Naive thymus-derived CD8-positive, alpha-beta T cell (primary cell): ENCODE results near the gene MRI1. TPM values are rescaled to one million over a fixed set of nuclear protein-coding genes. Genes with fewer than 3 reads are reported as not detected.
A peak's percentile ranks its signal among the peaks of the same experiment; 100 is the strongest.
"Not testable (repeated sequence)": the region's sequence is repeated elsewhere in the genome, so short reads cannot be mapped to it uniquely, and the experiment has no call there.

Source experiments
- ATAC-seq, 2 donors: fragments of 150-1000 bp; cut with Tn5 transposase in 1 of 2; sonication (Bioruptor Pico), chemical (Tn5 transposase) in 1 of 2; 1 replicate in 1 of 2; 2 replicates in 1 of 2; pipeline ENCODE4 v1.10.0; 2021; ENCODE audit warnings: mild to moderate bottlenecking in 2 of 2, moderate library complexity in 2 of 2
- POLR2A ChIA-PET: fragments of 350-600 bp; sonication (Branson Sonifier 250); formaldehyde crosslinking; loops from one replicate; lab custom pipeline; 2021; ENCODE audit warnings: antibody characterized with exemption; lab: Charles Lee
- DNase-seq, 10 donors: peaks; one replicate each; pipeline versions ENCODE4 v3.0.0 to v3.0.0-alpha.2; 2020 to 2022
- H3K27ac Mint-ChIP-seq, 10 donors: one replicate each; pipeline ENCODE4 v1.8.0; 2020 to 2022; ENCODE audit warnings: mild to moderate bottlenecking in 10 of 10, mixed read lengths in 10 of 10, moderate library complexity in 4 of 10, inconsistent platforms in 1 of 10
- H3K27me3 Mint-ChIP-seq, 5 donors: one replicate each; pipeline ENCODE4 v1.8.0; 2021 to 2022; ENCODE audit warnings: mixed read lengths in 5 of 5
- H3K36me3 Mint-ChIP-seq, 3 donors: one replicate each; pipeline ENCODE4 v1.8.0; 2020 to 2022; ENCODE audit warnings: mixed read lengths in 3 of 3, mild to moderate bottlenecking in 2 of 3, inconsistent platforms in 1 of 3
- H3K4me1 Mint-ChIP-seq, 4 donors: one replicate each; pipeline ENCODE4 v1.8.0; 2021 to 2022; ENCODE audit warnings: mixed read lengths in 4 of 4
- H3K4me3 Mint-ChIP-seq, 10 donors: one replicate each; pipeline ENCODE4 v1.8.0; 2020 to 2022; ENCODE audit warnings: mild to moderate bottlenecking in 10 of 10, mixed read lengths in 10 of 10, moderate library complexity in 6 of 10, inconsistent platforms in 1 of 10
- H3K9me3 Mint-ChIP-seq, 9 donors: one replicate each; pipeline ENCODE4 v1.8.0; 2020 to 2022; ENCODE audit warnings: mixed read lengths in 9 of 9, mild to moderate bottlenecking in 3 of 9, inconsistent platforms in 1 of 9, moderate library complexity in 1 of 9
- polyA plus RNA-seq, 3 donors: library from polyadenylated mRNA; unstranded; fragments of 300-500 nt; fragmentation: Illumina TruSeq; gene quantifications; one replicate each; pipeline ENCODE4 v1.2.3, GENCODE V29; 2021
- total RNA-seq, 8 experiments: library from RNA in 2 of 8; stranded (reverse) in 2 of 8; gene quantifications; one replicate each; pipeline ENCODE4 v1.2.3 and lab custom pipeline; 2021 to 2026

Gene MRI1
- total and polyA plus RNA-seq, 5 experiments from 2014 or later = 6.4 to 85.1 (median 15.5) TPM

- POLR2A ChIA-PET = interaction anchor here (0.6 to 0.7 kb wide), 4 partner anchors 13 to 123 kb away, joined by 4 to 7 read pairs (median 4); no protein-coding TSS in a partner anchor
- peak overlapping the region in 2 of 10 donors; percentile 19 to 28 for H3K27ac Mint-ChIP-seq
- H3K27me3 Mint-ChIP-seq = no peaks in the 10 kb centered on the region
- H3K4me3 Mint-ChIP-seq = no peak overlapping the region
- H3K4me1 Mint-ChIP-seq = peaks cover 0 to 3% (median 2%) of the 10 kb centered on the region in 4 donors
- peaks cover 0 to 6% (median 3%) of the 10 kb centered on the region in 3 donors for H3K36me3 Mint-ChIP-seq
- ATAC-seq = no peak
- DNase-seq = no peak
- no peaks in the 10 kb centered on the region for H3K9me3 Mint-ChIP-seq
These were observed 22.4 kb upstream of the MRI1 start for GRCh38 chr19:13741893-13742292.

DNA sequence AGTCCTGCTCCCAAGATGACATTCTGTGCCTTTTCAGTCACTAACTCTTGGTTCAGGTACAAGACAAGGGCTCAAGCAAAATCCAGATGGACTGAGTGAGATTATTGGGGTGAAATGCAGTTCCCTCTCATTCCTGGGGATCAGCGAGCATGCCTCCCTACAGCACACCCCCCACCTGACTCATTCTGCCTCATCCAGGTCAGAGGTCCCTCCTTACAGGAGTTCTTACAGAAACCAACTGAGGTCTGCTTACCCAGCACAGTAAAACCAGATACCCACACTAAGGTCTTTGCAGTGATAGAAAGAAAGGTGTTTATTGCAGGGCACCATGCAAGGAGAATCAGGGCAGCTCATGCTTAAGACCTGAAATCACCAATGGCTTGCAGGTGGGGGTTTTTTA, 21.6 kb upstream of the MRI1 start:
- Mint-ChIP-seq H3K27ac (peak overlapping the region in 1 of 10 donors; percentile 66), H3K4me3 (no peak overlapping the region), H3K27me3 (no peaks in the 10 kb centered on the region)

GRCh38 chr19:13744174-13744573, 20.1 kb upstream of the MRI1 start:
- Mint-ChIP-seq H3K27me3 (no peaks in the 10 kb centered on the region), H3K4me1 (peaks cover 6 to 20% (median 14%) of the 10 kb centered on the region in 4 donors), H3K9me3 (no peaks in the 10 kb centered on the region), H3K27ac (no peak overlapping the region), H3K4me3 (no peak overlapping the region), H3K36me3 (peaks cover 0 to 3% (median 3%) of the 10 kb centered on the region in 3 donors)
- ATAC-seq = no peak
- POLR2A ChIA-PET = no interaction called here
- DNase-seq = no peak

More for the DNA sequence above, 21.6 kb upstream of the MRI1 start:
- ATAC-seq (no peak), DNase-seq (no peak)
- H3K4me1 Mint-ChIP-seq = peaks cover 0 to 9% (median 4%) of the 10 kb centered on the region in 4 donors
- POLR2A ChIA-PET = no interaction called here
- no peaks in the 10 kb centered on the region for H3K9me3 Mint-ChIP-seq
- H3K36me3 Mint-ChIP-seq = peaks cover 0 to 6% (median 3%) of the 10 kb centered on the region in 3 donors

GRCh38 chr19:13747098-13747453, 17.2 kb upstream of the MRI1 start:
- POLR2A ChIA-PET = interaction anchor here (0.6 to 2.2 kb wide), 12 partner anchors 8 to 1780 kb away, joined by 3 to 29 read pairs (median 6); partner anchors contain the start of genes C19orf53, MRI1 and RFX1
- DNase-seq = no peak
- no peak for ATAC-seq
- H3K36me3 Mint-ChIP-seq = peaks cover 0 to 10% (median 0%) of the 10 kb centered on the region in 3 donors
- peak overlapping the region; percentile 86 to 92 (median 90) for H3K4me3 Mint-ChIP-seq
- peak overlapping the region; percentile 39 to 98 (median 94) for H3K27ac Mint-ChIP-seq
- H3K27me3 Mint-ChIP-seq = no peaks in the 10 kb centered on the region
- H3K9me3 Mint-ChIP-seq = no peaks in the 10 kb centered on the region
- H3K4me1 Mint-ChIP-seq = peaks cover 13 to 42% (median 30%) of the 10 kb centered on the region in 4 donors

GRCh38 chr19:13748169-13748828, 16.0 kb upstream of the MRI1 start:
- H3K4me1 Mint-ChIP-seq = peaks cover 10 to 44% (median 30%) of the 10 kb centered on the region in 4 donors
- ATAC-seq = peak; percentile 13 to 28
- H3K9me3 Mint-ChIP-seq = no peaks in the 10 kb centered on the region
- peaks cover 0 to 20% (median 0%) of the 10 kb centered on the region in 3 donors for H3K36me3 Mint-ChIP-seq
- H3K27me3 Mint-ChIP-seq = no peaks in the 10 kb centered on the region
- H3K27ac Mint-ChIP-seq = peak overlapping the region; percentile 84 to 98 (median 94)
- POLR2A ChIA-PET = interaction anchor here (0.5 to 2.3 kb wide), 19 partner anchors 9 to 744 kb away, joined by 3 to 29 read pairs (median 4); partner anchors contain the start of genes ASF1B, C19orf53, IL27RA and MRI1
- DNase-seq = peak in 1 of 10 donors; percentile 28
- H3K4me3 Mint-ChIP-seq = peak overlapping the region; percentile 86 to 92 (median 90)

DNA sequence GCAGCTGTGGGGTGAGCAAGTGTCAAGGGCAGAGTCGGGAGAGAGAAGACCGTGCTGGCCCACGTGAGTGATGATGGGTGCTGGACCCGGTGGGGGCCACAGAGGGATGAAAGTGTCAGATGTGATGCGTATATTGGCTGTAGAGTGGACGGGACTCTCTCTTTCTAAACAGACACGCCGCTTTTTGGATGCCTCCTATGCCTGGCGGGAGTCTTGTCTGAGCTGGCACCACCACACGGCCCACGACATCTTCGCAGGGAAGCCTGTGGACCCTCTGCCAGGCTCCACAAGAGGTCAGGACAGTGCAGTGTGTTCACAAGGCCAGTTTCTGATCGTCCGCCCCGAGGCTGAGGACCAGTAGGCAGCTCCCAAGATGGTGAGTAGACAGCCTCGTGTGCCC, 12.9 kb upstream of the MRI1 start:
- H3K27me3 Mint-ChIP-seq = no peaks in the 10 kb centered on the region
- H3K9me3 Mint-ChIP-seq = no peaks in the 10 kb centered on the region
- no peak for DNase-seq
- peak overlapping the region in 3 of 10 donors; percentile 44 to 66 (median 57) for H3K27ac Mint-ChIP-seq
- H3K4me1 Mint-ChIP-seq = peaks cover 12 to 44% (median 31%) of the 10 kb centered on the region in 4 donors
- H3K36me3 Mint-ChIP-seq = peaks cover 0 to 48% (median 3%) of the 10 kb centered on the region in 3 donors
- ATAC-seq = no peak
- no peak overlapping the region for H3K4me3 Mint-ChIP-seq
- POLR2A ChIA-PET = interaction anchor here (1.1 to 1.2 kb wide), 2 partner anchors 9 to 23 kb away, joined by 3 to 4 read pairs; partner anchors contain the start of gene C19orf53

DNA sequence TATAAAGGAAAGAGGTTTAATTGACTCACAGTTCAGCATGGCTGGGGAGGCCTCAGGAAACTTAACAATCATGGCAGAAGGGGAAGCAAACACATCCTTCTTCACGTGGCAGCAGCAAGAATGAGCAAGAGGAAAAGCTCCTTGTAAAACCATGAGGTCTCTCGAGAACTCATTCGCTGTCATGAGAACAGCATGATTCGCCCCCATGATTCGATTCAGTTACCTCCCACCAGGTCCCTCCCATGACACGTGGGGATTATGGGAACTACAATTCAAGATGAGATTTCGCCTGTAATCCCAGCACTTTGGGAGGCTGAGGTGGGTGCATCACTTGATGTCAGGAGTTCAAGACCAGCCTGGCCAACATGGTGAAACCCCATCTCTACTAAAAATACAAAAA, 10.7 kb upstream of the MRI1 start:
- ATAC-seq, H3K27me3 Mint-ChIP-seq, H3K27ac Mint-ChIP-seq, H3K4me3 Mint-ChIP-seq, H3K9me3 Mint-ChIP-seq, DNase-seq, POLR2A ChIA-PET: not testable (repeated sequence)
- Mint-ChIP-seq H3K4me1 (peaks cover 13 to 30% (median 23%) of the 10 kb centered on the region in 4 donors), H3K36me3 (peaks cover 0 to 67% (median 12%) of the 10 kb centered on the region in 3 donors)

DNA sequence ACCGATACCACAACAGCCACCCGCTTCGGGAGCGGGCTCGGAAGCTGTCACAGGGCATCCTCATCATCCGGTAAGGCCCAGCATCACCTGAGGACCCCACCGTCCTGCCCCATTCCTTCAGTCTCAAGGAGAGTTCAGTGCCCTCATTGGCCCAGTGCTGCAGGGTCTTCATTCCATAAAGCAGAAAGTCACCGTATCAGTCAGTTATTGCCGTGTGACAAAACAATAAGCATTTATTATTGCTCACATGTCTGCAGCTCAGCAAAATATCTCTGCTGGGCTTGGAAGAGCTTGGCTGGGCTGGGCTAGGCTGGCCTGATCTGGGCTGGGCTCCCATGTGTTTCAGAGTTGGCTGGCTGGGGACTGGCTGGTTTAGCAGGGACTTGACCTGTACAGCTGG, 8.1 kb upstream of the MRI1 start:
- H3K4me3 Mint-ChIP-seq = no peak overlapping the region
- POLR2A ChIA-PET = no interaction called here
- peaks cover 0 to 85% (median 12%) of the 10 kb centered on the region in 3 donors for H3K36me3 Mint-ChIP-seq
- ATAC-seq = no peak
- DNase-seq = no peak
- H3K27ac Mint-ChIP-seq = peak overlapping the region in 1 of 10 donors; percentile 14
- H3K27me3 Mint-ChIP-seq = no peaks in the 10 kb centered on the region
- H3K9me3 Mint-ChIP-seq = no peaks in the 10 kb centered on the region
- peaks cover 1 to 8% (median 5%) of the 10 kb centered on the region in 4 donors for H3K4me1 Mint-ChIP-seq

DNA sequence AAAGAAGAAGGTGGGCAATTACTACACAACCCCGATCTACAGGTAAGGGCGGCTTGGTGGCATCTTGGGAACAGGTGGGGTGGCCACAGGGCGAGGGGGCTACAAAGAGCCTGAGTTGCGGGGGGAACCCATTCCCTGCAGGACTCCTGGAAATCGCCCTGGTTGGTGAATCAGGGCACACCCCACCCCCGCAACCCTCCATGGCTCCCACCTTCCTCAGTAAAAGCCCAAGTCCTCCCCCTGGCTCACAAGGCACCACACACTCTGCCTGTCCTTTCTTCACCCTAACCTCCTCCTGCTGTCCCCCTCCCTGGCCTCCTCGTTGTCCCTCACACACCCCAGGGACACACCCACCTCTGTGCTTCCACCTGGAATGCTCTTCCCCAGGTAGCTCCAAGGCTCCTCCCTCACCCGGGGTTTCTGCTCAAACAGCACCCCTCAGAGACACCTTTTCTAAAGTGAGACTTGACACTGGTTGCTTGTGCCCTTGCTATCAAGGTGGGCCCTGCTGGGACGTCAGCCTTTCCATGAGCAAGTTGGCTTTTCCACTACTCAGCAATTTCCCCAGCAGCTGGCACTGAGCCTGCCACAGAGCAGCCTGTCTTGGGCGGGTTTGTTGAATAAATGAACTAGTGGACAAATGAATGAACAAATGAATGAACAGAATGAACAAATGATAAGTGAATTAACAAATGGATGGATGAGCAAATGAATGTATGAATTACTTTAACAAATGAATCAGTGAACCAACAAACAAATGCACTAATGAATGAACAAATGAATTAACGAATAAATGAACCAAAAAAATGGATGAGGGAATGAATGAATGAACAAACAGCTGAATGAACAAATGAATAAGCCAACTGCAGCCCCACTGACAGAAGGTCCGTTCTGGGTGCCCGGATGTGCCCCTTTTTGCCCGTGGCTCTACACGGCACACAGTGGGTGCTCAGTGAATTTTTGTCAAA, 6.2 kb upstream of the MRI1 start:
- peaks cover 0 to 5% (median 3%) of the 10 kb centered on the region in 4 donors for H3K4me1 Mint-ChIP-seq
- no peak overlapping the region for H3K27ac Mint-ChIP-seq
- H3K9me3 Mint-ChIP-seq = no peaks in the 10 kb centered on the region
- H3K4me3 Mint-ChIP-seq = no peak overlapping the region
- H3K36me3 Mint-ChIP-seq = peaks cover 0 to 76% (median 15%) of the 10 kb centered on the region in 3 donors
- ATAC-seq (no peak), DNase-seq (no peak)
- no peaks in the 10 kb centered on the region for H3K27me3 Mint-ChIP-seq
- POLR2A ChIA-PET = no interaction called here

DNA sequence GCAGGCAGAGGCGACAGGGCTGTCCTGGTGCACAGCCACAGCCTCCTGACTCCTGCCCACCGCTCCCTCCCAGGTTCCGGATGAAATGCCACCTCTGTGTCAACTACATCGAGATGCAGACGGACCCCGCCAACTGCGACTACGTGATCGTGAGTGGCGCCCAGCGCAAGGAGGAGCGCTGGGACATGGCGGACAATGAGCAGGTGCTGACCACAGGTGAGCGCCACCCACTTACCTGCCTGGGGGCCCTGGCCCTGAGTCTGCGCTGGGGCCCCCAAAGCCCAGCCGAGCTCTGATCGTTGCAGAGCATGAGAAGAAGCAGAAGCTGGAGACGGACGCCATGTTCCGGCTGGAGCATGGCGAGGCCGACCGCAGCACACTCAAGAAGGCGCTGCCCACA, 5.5 kb upstream of the MRI1 start:
- H3K27ac Mint-ChIP-seq = no peak overlapping the region
- H3K4me3 Mint-ChIP-seq = no peak overlapping the region
- POLR2A ChIA-PET = no interaction called here
- peaks cover 0 to 69% (median 15%) of the 10 kb centered on the region in 3 donors for H3K36me3 Mint-ChIP-seq
- H3K4me1 Mint-ChIP-seq = peaks cover 0 to 6% (median 5%) of the 10 kb centered on the region in 4 donors
- ATAC-seq (no peak), DNase-seq (no peak)
- no peaks in the 10 kb centered on the region for H3K27me3 Mint-ChIP-seq
- no peaks in the 10 kb centered on the region for H3K9me3 Mint-ChIP-seq

DNA sequence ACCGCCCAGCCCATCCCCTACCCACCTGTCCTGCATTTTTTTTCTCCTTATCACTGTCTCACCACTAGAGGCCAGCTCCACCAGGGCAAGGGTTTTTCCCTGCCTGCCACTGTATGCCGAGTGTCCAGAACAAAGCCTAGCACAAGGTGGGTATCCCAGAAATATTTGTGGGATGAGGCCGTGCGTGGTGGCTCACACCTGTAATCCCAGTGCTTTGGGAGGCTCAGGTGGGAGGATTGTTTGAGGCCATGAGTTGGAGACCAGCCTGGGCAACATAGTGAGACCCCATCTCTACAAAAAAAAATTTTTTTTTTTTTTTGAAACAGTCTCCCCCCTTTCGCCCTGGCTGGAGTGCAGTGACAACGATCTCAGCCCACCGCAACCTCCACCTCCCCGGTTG, 2.9 kb upstream of the MRI1 start:
- H3K9me3 Mint-ChIP-seq = no peaks in the 10 kb centered on the region
- peaks cover 0 to 46% (median 12%) of the 10 kb centered on the region in 3 donors for H3K36me3 Mint-ChIP-seq
- H3K27ac Mint-ChIP-seq = no peak overlapping the region
- no peak for DNase-seq
- POLR2A ChIA-PET = interaction anchor here (1.2 kb wide), 1 partner anchor 34 kb away, joined by 3 read pairs; the partner anchor contains the start of gene ZSWIM4
- H3K27me3 Mint-ChIP-seq = no peaks in the 10 kb centered on the region
- no peak overlapping the region for H3K4me3 Mint-ChIP-seq
- ATAC-seq = no peak
- peaks cover 15 to 18% (median 16%) of the 10 kb centered on the region in 4 donors for H3K4me1 Mint-ChIP-seq

GRCh38 chr19:13762635-13763235, 1.6 kb upstream of the MRI1 start:
- no peaks in the 10 kb centered on the region for H3K9me3 Mint-ChIP-seq
- peaks cover 0 to 38% (median 7%) of the 10 kb centered on the region in 3 donors for H3K36me3 Mint-ChIP-seq
- peaks cover 16 to 22% (median 18%) of the 10 kb centered on the region in 4 donors for H3K4me1 Mint-ChIP-seq
- no peak for DNase-seq
- no peaks in the 10 kb centered on the region for H3K27me3 Mint-ChIP-seq
- POLR2A ChIA-PET = interaction anchor here (1.1 to 2.3 kb wide), 2 partner anchors 31 to 269 kb away, joined by 3 to 11 read pairs; no protein-coding TSS in a partner anchor
- no peak for ATAC-seq
- no peak overlapping the region for H3K27ac Mint-ChIP-seq
- H3K4me3 Mint-ChIP-seq = peak overlapping the region in 5 of 10 donors; percentile 6 to 86 (median 76)
